ENCODE measurements around the gene IMPDH2.

The IMPDH2 gene

DNA sequence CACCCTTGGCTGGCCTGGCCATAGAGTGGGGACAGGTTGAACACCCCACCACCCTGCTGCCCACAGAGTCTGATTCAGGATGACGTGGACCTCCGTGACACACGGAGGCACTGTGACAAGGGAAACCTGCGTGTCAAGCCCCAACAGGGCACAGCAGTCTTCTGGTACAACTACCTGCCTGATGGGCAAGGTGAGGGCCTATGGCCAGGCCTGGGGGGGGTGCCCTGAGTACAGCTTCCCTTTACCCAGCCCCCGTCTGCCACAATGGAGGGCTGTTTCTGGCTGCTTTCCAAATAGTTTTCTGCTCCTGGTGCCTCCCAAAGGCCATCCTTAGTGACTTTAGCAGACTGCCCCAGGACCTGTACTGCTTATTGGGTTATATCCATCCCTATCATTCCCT lies 23.2 kb downstream of the IMPDH2 start:
- DNase-seq (ENCODE audit: low read depth): no peak

- no peak for DNase-seq (ENCODE audit: low read depth)
These were observed 23.9 kb downstream of the IMPDH2 start for GRCh38 chr3:49005303-49005680.

GRCh38 chr3:49004352-49005302 lies 24.6 kb downstream of the IMPDH2 start:
- DNase-seq (ENCODE audit: low read depth): no peak

GRCh38 chr3:49001155-49001554 lies 28.0 kb downstream of the IMPDH2 start:
- no peak for DNase-seq (ENCODE audit: low read depth)

DNA sequence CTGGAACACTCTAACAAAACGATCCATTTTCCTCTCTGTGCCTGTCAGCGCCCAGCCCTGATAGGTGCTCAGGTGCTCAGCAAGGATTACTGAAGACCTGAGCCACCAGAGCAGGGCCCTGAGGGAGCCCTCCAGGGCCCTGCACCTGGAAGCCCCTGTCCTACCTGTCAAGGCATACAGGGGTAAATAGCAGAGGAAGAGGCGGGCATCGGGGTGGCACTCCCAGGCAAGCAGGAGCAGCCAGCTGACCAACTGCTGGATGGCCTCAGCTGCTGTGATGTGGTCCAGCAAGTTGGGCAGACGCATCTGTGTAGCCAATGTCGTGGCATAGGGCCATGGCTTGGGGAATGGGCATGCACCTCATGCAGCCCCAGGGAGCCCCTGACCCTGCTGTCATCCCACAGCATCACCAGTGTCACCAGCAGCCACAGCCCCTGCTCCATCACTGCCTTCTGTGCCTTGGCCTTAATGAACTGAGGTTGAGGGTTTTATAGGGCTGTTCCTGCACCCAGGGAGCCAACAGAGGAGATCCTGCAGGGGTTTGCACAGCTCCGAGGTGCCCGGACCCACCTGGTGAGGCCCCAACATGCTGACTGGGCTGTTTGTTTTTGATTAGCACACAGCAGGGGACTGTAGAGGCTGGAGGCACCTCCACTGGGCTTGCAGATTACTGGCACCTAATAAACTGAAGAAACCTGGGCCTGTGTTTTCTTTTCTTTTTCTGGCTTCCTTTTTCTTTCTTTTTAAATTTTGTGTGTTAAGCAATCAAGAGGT lies 29.9 kb downstream of the IMPDH2 start:
- no peak for DNase-seq (ENCODE audit: low read depth)

- no peak for DNase-seq (ENCODE audit: low read depth)
These were observed 31.2 kb downstream of the IMPDH2 start for GRCh38 chr3:48997714-48998637.

- DNase-seq (ENCODE audit: low read depth): no peak
These were observed 32.0 kb downstream of the IMPDH2 start for GRCh38 chr3:48997102-48997635.

- no peak for DNase-seq (ENCODE audit: low read depth)
These were observed 32.6 kb downstream of the IMPDH2 start for GRCh38 chr3:48996640-48997039.

GRCh38 chr3:48993834-48994233 lies 35.4 kb downstream of the IMPDH2 start:
- no peak for DNase-seq (ENCODE audit: low read depth)

DNA sequence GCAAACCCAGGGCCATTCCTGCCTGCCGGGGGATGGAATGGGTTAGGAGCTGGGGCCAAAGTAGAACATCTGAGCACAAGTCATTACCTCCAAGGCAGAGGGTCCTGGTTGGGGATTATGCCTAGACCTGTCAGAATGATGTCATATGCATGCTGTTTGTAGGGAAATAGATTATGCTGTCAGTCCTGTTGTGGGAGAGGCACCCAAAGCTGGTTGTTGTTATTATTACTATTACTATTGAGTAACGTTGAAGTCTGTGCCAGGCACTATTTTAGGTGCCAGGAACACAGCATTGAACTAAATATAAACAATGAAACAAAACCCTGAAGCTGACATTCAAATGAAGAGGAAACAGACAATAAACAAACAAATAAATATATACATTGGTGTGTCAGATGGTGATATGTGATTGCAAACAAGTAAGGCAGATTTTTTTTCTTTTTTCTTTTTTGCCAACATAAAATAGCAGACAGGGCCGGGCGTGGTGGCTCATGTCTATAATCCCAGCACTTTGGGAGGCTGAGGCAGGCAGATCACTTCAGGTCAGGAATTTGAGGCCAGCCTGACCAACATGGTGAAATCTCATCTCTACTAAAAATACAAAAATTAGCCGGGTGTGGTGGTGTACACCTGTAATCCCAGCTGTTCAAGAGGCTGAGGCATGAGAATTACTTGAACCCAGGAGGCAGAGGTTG lies 37.2 kb downstream of the IMPDH2 start:
- no peak for DNase-seq (ENCODE audit: low read depth)

DNA sequence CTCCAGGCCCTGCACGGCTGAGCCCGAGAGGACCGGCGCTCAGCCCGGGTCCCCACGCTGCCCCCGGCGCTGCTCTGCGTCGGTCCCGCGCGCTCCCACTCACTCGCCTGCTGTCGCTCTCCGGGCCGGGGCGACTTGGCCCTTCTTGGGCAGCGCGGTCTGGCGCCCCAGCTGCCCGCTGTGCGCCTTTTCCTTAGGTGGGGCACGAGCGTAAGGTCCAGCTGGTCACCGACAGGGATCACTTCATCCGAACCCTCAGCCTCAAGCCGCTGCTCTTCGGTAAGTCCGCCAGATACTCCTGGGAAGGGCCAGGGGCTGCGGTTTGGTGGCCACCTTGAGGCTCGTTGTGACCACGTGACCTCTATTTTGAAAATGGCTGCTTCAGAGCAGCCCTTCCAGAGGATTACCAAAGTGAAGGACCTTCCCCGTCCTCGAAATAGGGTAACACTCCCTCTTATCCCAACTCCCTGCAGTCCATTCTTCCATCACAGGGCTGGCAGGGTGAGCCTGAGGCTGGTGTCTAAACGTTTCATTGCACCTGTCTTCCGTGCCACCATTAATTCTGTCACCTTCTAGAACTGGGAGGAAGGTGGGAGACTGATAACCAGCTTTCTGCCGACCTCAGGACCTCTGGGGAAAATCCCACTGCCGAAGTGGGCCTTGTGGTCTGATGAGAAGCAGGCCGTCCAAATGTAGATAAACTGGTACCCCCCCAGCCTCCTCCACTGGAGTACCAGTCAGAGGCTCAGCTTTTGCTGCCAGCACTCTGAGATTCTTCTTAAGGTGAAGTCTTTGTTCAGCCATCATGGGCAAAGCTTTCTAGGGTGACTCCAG lies 38.3 kb downstream of the IMPDH2 start:
- no peak for DNase-seq (ENCODE audit: low read depth)

- DNase-seq (ENCODE audit: low read depth): peak; percentile 58
These were observed 39.2 kb downstream of the IMPDH2 start, which contains the start of gene P4HTM for GRCh38 chr3:48989796-48990635. Gene P4HTM (plus strand): TSS chr3:48990241. CDS start chr3:48990257, 16 bp downstream.

- no peak for DNase-seq (ENCODE audit: low read depth)
These were observed 39.9 kb downstream of the IMPDH2 start for GRCh38 chr3:48989126-48989795.

DNA sequence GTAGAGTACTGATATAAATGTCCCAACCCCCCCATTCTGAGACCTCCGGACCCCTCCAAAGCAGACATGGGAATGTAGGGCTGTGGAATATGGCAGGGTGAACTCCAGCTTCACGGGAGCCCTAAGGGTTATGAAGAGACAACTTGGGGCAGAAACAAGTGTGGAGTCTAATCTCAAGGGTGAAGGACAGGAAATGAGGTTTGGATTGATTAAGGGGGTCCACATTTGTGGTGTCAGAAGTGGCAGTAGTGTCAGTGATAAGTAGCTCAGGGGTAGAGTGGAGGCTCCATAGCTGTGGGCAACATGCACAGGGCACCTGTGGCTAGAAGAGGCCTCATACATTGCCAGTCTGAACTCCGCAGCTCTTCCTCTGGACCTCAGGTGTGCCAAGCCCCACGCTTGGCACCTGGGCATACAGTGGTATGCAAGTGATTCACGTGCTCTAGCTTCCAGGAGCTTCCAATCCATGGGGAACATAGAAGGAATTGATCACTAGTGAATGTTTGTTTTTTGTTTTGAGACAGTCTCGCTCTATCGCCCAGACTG lies 43.3 kb downstream of the IMPDH2 start:
- no peak for DNase-seq (ENCODE audit: low read depth)

- DNase-seq (ENCODE audit: low read depth): no peak
These were observed 44.5 kb downstream of the IMPDH2 start for GRCh38 chr3:48984663-48985062.

DNA sequence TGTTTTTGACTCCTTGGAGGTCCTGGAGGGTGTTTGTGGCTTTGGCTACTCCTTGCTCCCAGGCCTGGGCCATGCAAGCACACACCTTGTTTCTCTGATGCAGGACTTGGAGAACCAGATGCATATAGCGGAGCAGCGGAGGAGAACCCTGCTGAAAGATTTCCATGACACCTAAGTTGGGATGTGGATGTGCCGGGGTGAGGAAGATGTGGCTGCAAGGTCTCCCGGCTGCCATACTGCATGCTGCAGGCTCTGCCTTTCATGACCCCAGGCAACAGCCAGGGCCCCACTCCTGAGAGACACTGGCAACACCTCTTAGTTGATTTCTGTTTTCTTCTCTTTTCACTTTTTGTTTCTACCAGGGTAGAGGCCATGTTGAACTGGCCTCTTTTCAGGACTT lies 46.1 kb downstream of the IMPDH2 start:
- DNase-seq (ENCODE audit: low read depth): no peak

DNA sequence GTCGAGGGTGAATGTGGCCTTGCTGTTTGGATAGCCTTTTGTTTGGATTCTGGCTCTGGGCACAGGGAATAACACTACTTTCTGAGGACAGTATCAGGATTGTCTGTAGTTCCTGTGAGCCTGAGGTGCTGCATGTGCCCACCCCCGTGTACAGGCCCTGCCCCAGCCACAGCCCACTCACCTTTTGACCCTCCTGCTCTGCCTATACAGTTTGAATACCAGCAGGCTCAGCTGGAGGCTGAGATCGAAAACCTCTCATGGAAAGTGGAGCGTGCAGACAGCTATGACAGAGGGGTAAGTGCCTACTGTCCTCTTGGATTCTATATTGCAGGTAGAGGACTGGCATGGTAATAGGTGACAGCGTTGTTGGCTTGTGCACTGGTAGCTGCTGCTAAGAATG lies 46.5 kb downstream of the IMPDH2 start:
- DNase-seq (ENCODE audit: low read depth): no peak

DNA sequence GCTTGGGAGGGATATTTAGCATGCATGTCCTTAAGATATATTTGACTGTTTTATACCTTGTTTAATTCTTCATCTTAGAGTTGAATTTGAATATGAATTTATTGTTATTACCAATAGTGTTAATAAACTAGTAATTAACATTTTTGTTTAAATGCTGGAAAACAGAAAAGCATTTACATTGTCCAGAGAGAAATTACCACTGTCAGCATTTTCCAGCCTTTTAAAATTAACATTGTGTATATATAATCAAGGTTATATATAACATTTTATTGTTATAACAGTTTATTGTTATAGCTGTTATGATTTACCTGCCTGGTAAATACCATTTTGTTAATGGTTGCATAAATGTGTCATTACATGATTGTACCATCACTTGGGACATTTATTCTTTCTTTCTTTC lies 47.2 kb downstream of the IMPDH2 start:
- no peak for DNase-seq (ENCODE audit: low read depth)

All from stimulated activated CD8-positive, alpha-beta memory T cell treated with anti-CD3 and anti-CD28 coated beads, Interleukin-15, amount 100 ng/mL, for 1 hour (primary cell).